Liver (tissue), 3 donors: ENCODE data around the gene MAOB.

Experiments used
- GABPA ChIP-seq, 2 donors: IDR thresholded peaks in 1 of 2; conservative IDR thresholded peaks in 1 of 2; 2 replicates each; pipeline ENCODE4 v1.6.1; 2016; ENCODE audit warnings: antibody characterized with exemption in 2 of 2, mild to moderate bottlenecking in 1 of 2, moderate library complexity in 1 of 2
- RAD21 ChIP-seq, 2 donors: IDR thresholded peaks; 2 replicates each; pipeline ENCODE4 v1.6.1; 2016; ENCODE audit warnings: antibody characterized with exemption in 2 of 2, mild to moderate bottlenecking in 2 of 2
- TF ChIP-seq, protein P1 (sequence below): fragments of 150-350 bp; IDR thresholded peaks from 2 replicates; pipeline ENCODE4 v1.5.1; 2017; ENCODE audit warnings: improper control_type of control experiment, low read depth, low read length; ENCODE audit not compliant: missing input control
- TF ChIP-seq, protein P2 (sequence below): IDR thresholded peaks from 2 replicates; pipeline ENCODE4 v1.6.1; 2016; ENCODE audit warnings: antibody characterized with exemption
- donor health status: healthy.
- donor health status: healthy.

DNA sequence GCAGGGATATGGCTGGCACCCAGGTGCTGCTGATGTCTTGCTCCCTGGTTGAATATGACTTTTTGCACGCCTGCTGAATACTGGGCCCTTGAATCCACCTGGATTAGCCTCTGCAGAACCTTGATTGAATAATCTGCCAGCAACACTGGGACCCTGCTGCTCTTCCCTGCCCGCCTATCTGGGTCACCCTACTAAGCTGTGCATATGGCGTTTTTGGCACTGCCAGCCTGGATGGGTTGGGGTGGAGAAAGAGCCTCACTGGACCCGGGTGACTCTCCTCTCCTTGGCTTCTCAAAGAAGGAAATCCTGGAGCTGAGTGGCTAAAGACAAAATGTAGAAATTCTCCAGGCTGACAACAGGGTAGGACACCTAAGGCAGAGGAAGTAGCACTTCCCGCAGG, 126.2 kb downstream of the MAOB start:
- TF ChIP-seq, protein P1, sequence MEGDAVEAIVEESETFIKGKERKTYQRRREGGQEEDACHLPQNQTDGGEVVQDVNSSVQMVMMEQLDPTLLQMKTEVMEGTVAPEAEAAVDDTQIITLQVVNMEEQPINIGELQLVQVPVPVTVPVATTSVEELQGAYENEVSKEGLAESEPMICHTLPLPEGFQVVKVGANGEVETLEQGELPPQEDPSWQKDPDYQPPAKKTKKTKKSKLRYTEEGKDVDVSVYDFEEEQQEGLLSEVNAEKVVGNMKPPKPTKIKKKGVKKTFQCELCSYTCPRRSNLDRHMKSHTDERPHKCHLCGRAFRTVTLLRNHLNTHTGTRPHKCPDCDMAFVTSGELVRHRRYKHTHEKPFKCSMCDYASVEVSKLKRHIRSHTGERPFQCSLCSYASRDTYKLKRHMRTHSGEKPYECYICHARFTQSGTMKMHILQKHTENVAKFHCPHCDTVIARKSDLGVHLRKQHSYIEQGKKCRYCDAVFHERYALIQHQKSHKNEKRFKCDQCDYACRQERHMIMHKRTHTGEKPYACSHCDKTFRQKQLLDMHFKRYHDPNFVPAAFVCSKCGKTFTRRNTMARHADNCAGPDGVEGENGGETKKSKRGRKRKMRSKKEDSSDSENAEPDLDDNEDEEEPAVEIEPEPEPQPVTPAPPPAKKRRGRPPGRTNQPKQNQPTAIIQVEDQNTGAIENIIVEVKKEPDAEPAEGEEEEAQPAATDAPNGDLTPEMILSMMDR = no peak
- TF ChIP-seq GABPA (IDR thresholded peaks at IDR 0.05 in 1 of 2, conservative IDR thresholded peaks at IDR 0.05 in 1 of 2) = no peak
- TF ChIP-seq, protein P2, sequence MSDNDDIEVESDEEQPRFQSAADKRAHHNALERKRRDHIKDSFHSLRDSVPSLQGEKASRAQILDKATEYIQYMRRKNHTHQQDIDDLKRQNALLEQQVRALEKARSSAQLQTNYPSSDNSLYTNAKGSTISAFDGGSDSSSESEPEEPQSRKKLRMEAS = no peak
- TF ChIP-seq RAD21 (IDR thresholded peaks at IDR 0.05) = no peak
